Measurements from ENCODE around the gene SLC25A1.

Gene SLC25A1

DNA sequence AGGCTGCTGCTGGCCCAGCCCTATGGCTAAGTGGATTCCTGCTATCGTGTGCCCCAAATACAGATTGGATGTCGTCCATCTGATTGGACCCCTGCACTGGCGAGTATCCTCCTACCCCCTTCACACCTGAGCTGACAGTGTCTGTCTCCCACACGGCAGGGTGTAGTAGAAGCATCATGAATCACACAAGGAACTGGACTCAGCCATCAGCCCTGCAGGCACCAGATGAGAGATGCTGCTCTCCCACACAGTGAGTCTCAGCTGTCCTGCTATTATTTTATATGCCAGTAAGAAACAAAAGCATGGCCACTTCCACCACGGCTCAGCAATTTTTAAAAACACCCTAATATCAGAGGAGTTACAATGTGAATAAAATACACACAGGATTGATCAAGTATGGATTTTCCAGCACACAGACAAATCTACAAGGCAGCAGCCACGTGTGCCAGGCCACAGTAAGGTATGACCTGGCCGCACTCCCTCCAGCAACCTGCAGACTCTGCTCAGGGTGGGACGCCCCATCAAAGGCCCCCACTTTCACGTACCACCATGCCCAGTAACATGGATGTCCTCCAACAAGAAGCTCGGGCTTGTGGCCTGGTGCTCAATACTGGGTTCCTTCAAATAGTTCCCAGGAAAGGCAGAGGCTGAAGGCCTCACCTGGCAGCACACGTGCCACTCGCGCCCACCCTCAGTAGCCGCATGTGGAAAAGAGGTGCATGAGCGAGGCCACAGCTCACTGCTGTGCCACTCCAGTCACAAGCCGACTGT lies 16.4 kb upstream of the SLC25A1 start:
- ATAC-seq = no peak
- TF ChIP-seq ESRRG (CRISPR knock-in tag; IDR thresholded peaks at IDR 0.05) (no peak), ZFP30 (CRISPR knock-in tag; IDR thresholded peaks at IDR 0.05) (no peak)

GRCh38 chr22:19193879-19194278 lies 15.3 kb upstream of the SLC25A1 start:
- no peak for TF ChIP-seq ZFP30 (CRISPR knock-in tag; IDR thresholded peaks at IDR 0.05)
- no peak for TF ChIP-seq ZFP3 (CRISPR knock-in tag; IDR thresholded peaks at IDR 0.05)
- no peak for TF ChIP-seq SNAI2 (CRISPR knock-in tag; IDR thresholded peaks at IDR 0.05)
- TF ChIP-seq ARNTL (CRISPR knock-in tag; IDR thresholded peaks at IDR 0.05; ENCODE audit: borderline replicate concordance, low read depth) = no peak
- TF ChIP-seq CREB5 (CRISPR knock-in tag; IDR thresholded peaks at IDR 0.05; ENCODE audit: low read depth) = no peak
- no peak for TF ChIP-seq CSDC2 (CRISPR knock-in tag; IDR thresholded peaks at IDR 0.05)
- no peak for TF ChIP-seq BACH2 (CRISPR knock-in tag; IDR thresholded peaks at IDR 0.05; ENCODE audit: borderline replicate concordance)
- no peak for TF ChIP-seq ESRRG (CRISPR knock-in tag; IDR thresholded peaks at IDR 0.05)
- ATAC-seq = no peak

- no peak for ATAC-seq
- TF ChIP-seq OSR1 (CRISPR knock-in tag; IDR thresholded peaks at IDR 0.05) (no peak), CSRNP3 (CRISPR knock-in tag; IDR thresholded peaks at IDR 0.05) (no peak)
Observed at GRCh38 chr22:19187716-19188563, 9.4 kb upstream of the SLC25A1 start.

DNA sequence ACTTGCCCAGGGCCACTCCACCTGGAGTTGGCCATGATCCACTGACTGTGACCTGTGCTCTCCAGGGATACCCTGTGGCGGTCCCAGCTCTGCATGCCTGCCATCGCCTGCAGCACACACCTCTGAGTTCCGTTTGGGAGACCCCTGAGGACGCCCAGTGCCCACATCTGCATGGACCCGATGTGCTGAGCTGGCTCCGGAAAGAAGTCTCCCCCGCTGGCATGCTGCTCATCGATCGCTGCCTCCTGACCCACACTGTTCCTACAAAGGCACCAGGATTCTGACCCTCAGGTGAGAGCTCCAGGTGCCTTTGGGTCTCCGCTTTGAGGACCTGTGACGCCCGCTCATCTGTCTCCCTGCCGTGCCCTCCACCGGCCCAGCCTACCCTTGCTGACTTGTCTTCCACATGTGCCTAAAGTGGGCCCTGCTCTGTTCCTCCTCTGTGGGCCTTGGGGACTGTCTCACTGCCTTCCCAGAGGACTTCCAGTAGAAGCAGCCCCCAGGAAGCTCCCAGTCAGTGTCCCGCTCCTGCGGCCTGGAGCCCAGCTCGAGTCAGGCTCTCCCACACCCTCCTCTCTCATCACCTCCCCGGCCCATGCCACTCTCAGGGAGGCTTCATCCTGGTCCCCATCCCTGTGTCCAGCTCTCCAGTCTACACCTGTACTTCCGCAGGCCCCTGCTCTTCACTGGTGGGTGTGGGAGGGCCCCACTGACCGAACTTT lies 5.9 kb upstream of the SLC25A1 start:
- TF ChIP-seq GLIS3 (CRISPR knock-in tag; IDR thresholded peaks at IDR 0.05) (no peak), TOX (CRISPR knock-in tag; IDR thresholded peaks at IDR 0.05; ENCODE audit: borderline replicate concordance) (no peak), OSR1 (CRISPR knock-in tag; IDR thresholded peaks at IDR 0.05) (no peak), BACH2 (CRISPR knock-in tag; IDR thresholded peaks at IDR 0.05; ENCODE audit: borderline replicate concordance) (no peak), ESRRG (CRISPR knock-in tag; IDR thresholded peaks at IDR 0.05) (no peak), SNAI2 (CRISPR knock-in tag; IDR thresholded peaks at IDR 0.05) (no peak), ZFP3 (CRISPR knock-in tag; IDR thresholded peaks at IDR 0.05) (no peak), CSDC2 (CRISPR knock-in tag; IDR thresholded peaks at IDR 0.05) (no peak), ZC3H10 (CRISPR knock-in tag; IDR thresholded peaks at IDR 0.05) (no peak), ZNF70 (CRISPR knock-in tag; IDR thresholded peaks at IDR 0.05) (no peak), POU6F1 (CRISPR knock-in tag; IDR thresholded peaks at IDR 0.05; ENCODE audit: borderline replicate concordance, low read depth) (no peak), ZNF8 (CRISPR knock-in tag; IDR thresholded peaks at IDR 0.05) (no peak), CSRNP3 (CRISPR knock-in tag; IDR thresholded peaks at IDR 0.05) (no peak), ARNTL (CRISPR knock-in tag; IDR thresholded peaks at IDR 0.05; ENCODE audit: borderline replicate concordance, low read depth) (no peak), RARB (CRISPR knock-in tag; IDR thresholded peaks at IDR 0.05) (no peak), ISL1 (CRISPR knock-in tag; IDR thresholded peaks at IDR 0.05) (no peak)
- TF ChIP-seq, protein P1, sequence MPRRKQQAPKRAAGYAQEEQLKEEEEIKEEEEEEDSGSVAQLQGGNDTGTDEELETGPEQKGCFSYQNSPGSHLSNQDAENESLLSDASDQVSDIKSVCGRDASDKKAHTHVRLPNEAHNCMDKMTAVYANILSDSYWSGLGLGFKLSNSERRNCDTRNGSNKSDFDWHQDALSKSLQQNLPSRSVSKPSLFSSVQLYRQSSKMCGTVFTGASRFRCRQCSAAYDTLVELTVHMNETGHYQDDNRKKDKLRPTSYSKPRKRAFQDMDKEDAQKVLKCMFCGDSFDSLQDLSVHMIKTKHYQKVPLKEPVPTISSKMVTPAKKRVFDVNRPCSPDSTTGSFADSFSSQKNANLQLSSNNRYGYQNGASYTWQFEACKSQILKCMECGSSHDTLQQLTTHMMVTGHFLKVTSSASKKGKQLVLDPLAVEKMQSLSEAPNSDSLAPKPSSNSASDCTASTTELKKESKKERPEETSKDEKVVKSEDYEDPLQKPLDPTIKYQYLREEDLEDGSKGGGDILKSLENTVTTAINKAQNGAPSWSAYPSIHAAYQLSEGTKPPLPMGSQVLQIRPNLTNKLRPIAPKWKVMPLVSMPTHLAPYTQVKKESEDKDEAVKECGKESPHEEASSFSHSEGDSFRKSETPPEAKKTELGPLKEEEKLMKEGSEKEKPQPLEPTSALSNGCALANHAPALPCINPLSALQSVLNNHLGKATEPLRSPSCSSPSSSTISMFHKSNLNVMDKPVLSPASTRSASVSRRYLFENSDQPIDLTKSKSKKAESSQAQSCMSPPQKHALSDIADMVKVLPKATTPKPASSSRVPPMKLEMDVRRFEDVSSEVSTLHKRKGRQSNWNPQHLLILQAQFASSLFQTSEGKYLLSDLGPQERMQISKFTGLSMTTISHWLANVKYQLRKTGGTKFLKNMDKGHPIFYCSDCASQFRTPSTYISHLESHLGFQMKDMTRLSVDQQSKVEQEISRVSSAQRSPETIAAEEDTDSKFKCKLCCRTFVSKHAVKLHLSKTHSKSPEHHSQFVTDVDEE (CRISPR knock-in tag; IDR thresholded peaks at IDR 0.05) = no peak
- ATAC-seq = no peak
